ENCODE results near the gene SMG6.

Gene SMG6

DNA sequence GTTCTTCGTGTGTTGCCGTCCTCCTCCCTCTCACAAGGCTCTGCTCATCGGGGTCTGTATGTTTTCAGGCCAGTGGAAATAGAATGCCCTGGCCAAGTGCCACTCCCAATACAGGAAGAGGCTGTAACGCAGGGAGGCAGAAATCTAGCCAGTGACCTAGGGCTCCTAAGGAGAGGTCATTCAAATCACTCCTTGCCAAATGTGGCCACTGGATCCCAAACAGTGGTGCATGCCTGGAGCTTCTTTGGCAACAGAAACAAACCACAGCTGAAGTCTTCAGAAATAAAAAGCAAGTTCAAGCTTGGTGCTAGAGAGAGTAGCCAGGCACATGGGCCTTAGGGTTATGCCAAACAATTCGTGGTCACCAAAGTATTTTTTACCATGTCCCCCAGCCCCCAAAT lies 66.1 kb downstream of the SMG6 start:
- H3K4me2 ChIP-seq (ENCODE audit: low read length, poor library complexity, severe bottlenecking) = no peak overlapping the region
- peak overlapping the region; percentile 79 for H2AK5ac ChIP-seq (ENCODE audit: low read length, severe bottlenecking)
- 83% methylated on average over 4 of the region's 5 CpGs for WGBS
- H2AFZ ChIP-seq (ENCODE audit: low read depth, low read length) = no peak overlapping the region
- no peak overlapping the region for H3K4me3 ChIP-seq (ENCODE audit: insufficient read depth in 1 of 2, low read depth in 1 of 2, low read length in 2 of 2)
- no peaks in the 10 kb centered on the region for H3K27me3 ChIP-seq (ENCODE audit: control insufficient read depth in 1 of 2, insufficient read depth in 1 of 2, low read length in 2 of 2)
- no peak overlapping the region for H3K23ac ChIP-seq (ENCODE audit: low read length in 2 of 2)
- peak overlapping the region in 1 of 2 experiments; percentile 43 for H2BK12ac ChIP-seq (ENCODE audit: low read length in 2 of 2)
- H4K91ac ChIP-seq (ENCODE audit: low read length) = peak overlapping the region; percentile 68
- peaks cover 29% of the 10 kb centered on the region for H3K79me1 ChIP-seq (replicated peaks; ENCODE audit: low read length, poor library complexity, severe bottlenecking)
- peaks cover 22% of the 10 kb centered on the region for H3K4me1 ChIP-seq (ENCODE audit: control insufficient read depth, insufficient read depth, low read depth, low read length)
- H3K9ac ChIP-seq (ENCODE audit: low read length) = peak overlapping the region; percentile 89
- H3K14ac ChIP-seq (ENCODE audit: low read length in 2 of 2) = no peak overlapping the region
- no peak overlapping the region for H3K27ac ChIP-seq (ENCODE audit: low read length, poor library complexity, severe bottlenecking)
- DNase-seq = peak; percentile 64
- H3K36me3 ChIP-seq (ENCODE audit: control insufficient read depth in 1 of 2, insufficient read depth in 2 of 2, low read depth in 1 of 2, low read length in 2 of 2) = peaks cover 0 to 16% of the 10 kb centered on the region in 2 experiments
- H3K18ac ChIP-seq (ENCODE audit: low read depth in 1 of 2, low read length in 2 of 2) = peak overlapping the region; percentile 44 to 78
- no peak overlapping the region for H2BK5ac ChIP-seq (ENCODE audit: low read depth, low read length, poor library complexity, severe bottlenecking)
- peak overlapping the region; percentile 69 to 79 for H3K4ac ChIP-seq (ENCODE audit: low read depth in 1 of 2, low read length in 2 of 2)
- H2BK120ac ChIP-seq (ENCODE audit: low read depth, low read length) = peak overlapping the region; percentile 15
- no peaks in the 10 kb centered on the region for H3K9me3 ChIP-seq (ENCODE audit: control insufficient read depth, low read length)
- peak overlapping the region; percentile 12 for H2BK15ac ChIP-seq (ENCODE audit: low read depth, poor library complexity, severe bottlenecking)
- H4K8ac ChIP-seq (ENCODE audit: low read length) = peak overlapping the region; percentile 14

DNA sequence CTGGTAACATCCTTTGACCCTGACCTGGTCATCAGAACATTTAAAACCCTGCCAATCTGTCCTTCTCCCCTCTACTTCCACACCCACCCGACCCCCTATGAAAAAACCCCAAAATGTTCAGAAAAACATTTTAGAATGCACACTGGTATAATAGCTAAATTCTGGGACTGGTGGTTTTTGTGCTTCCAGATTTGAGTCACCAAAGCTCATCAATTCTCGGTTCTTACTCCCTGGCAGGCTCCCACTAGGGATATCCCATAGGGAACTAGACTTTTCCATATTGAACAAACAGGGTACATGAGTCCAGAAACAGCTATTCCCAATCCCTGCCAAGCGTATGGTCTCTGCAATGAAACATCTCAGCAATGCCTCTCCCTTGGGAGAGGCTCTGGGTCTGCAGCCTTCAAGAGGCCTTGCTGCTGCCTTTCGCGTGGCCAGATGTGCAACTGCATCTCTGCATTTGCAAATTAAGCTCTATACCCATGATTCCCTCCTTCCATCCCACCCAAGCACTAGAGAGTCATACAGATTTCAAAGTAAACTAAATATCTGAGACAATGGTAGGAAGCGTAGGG lies 67.7 kb downstream of the SMG6 start:
- Histone ChIP-seq H2AK5ac (ENCODE audit: low read length, severe bottlenecking) (no peak overlapping the region), H3K4me2 (ENCODE audit: low read length, poor library complexity, severe bottlenecking) (no peak overlapping the region), H2BK120ac (ENCODE audit: low read depth, low read length) (no peak overlapping the region), H3K14ac (ENCODE audit: low read length in 2 of 2) (no peak overlapping the region), H2BK15ac (ENCODE audit: low read depth, poor library complexity, severe bottlenecking) (no peak overlapping the region), H3K4me1 (ENCODE audit: control insufficient read depth, insufficient read depth, low read depth, low read length) (peaks cover 29% of the 10 kb centered on the region), H2BK5ac (ENCODE audit: low read depth, low read length, poor library complexity, severe bottlenecking) (no peak overlapping the region), H3K18ac (ENCODE audit: low read depth in 1 of 2, low read length in 2 of 2) (peak overlapping the region; percentile 37 to 42), H4K8ac (ENCODE audit: low read length) (no peak overlapping the region), H3K4me3 (ENCODE audit: insufficient read depth in 1 of 2, low read depth in 1 of 2, low read length in 2 of 2) (peak overlapping the region in 1 of 2 experiments; percentile 64), H3K27me3 (ENCODE audit: control insufficient read depth in 1 of 2, insufficient read depth in 1 of 2, low read length in 2 of 2) (no peaks in the 10 kb centered on the region), H2AFZ (ENCODE audit: low read depth, low read length) (no peak overlapping the region), H3K9ac (ENCODE audit: low read length) (peak overlapping the region; percentile 89), H4K91ac (ENCODE audit: low read length) (no peak overlapping the region), H3K4ac (ENCODE audit: low read depth in 1 of 2, low read length in 2 of 2) (peak overlapping the region in 1 of 2 experiments; percentile 77), H3K27ac (ENCODE audit: low read length, poor library complexity, severe bottlenecking) (no peak overlapping the region), H3K23ac (ENCODE audit: low read length in 2 of 2) (no peak overlapping the region), H3K79me1 (replicated peaks; ENCODE audit: low read length, poor library complexity, severe bottlenecking) (peaks cover 33% of the 10 kb centered on the region), H3K9me3 (ENCODE audit: control insufficient read depth, low read length) (no peaks in the 10 kb centered on the region), H2BK12ac (ENCODE audit: low read length in 2 of 2) (peak overlapping the region in 1 of 2 experiments; percentile 47), H3K36me3 (ENCODE audit: control insufficient read depth in 1 of 2, insufficient read depth in 2 of 2, low read depth in 1 of 2, low read length in 2 of 2) (peaks cover 0 to 20% of the 10 kb centered on the region in 2 experiments)
- 71% methylated on average over 4 of the region's 6 CpGs for WGBS
- DNase-seq = no peak

DNA sequence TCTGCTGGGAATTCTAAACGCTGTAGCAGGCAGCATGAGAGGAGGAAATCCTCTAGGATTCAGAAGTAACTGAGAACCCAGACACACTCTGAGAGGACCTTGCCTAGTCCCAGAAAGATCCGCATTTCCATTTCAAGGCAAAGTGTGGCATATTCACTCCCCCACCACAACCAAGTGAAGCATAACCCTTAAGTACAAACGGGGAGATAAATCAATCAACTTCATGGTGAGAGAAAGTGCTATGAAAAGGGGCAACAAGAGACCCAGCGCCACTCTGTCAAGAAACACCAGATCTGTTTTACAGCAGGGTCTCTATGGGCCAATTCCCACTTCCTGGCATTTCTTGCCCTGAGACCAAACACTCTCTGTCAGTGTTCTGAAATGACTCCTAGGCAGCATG lies 68.3 kb downstream of the SMG6 start:
- peak overlapping the region in 1 of 2 experiments; percentile 77 for H3K18ac ChIP-seq (ENCODE audit: low read depth in 1 of 2, low read length in 2 of 2)
- peak overlapping the region; percentile 47 to 72 for H2BK12ac ChIP-seq (ENCODE audit: low read length in 2 of 2)
- H2AK5ac ChIP-seq (ENCODE audit: low read length, severe bottlenecking) = peak overlapping the region; percentile 22
- no peak overlapping the region for H2BK15ac ChIP-seq (ENCODE audit: low read depth, poor library complexity, severe bottlenecking)
- no peak overlapping the region for H3K4me2 ChIP-seq (ENCODE audit: low read length, poor library complexity, severe bottlenecking)
- no peaks in the 10 kb centered on the region for H3K27me3 ChIP-seq (ENCODE audit: control insufficient read depth in 1 of 2, insufficient read depth in 1 of 2, low read length in 2 of 2)
- H3K9me3 ChIP-seq (ENCODE audit: control insufficient read depth, low read length) = no peaks in the 10 kb centered on the region
- H2BK5ac ChIP-seq (ENCODE audit: low read depth, low read length, poor library complexity, severe bottlenecking) = no peak overlapping the region
- H2AFZ ChIP-seq (ENCODE audit: low read depth, low read length) = no peak overlapping the region
- H3K9ac ChIP-seq (ENCODE audit: low read length) = peak overlapping the region; percentile 72
- no peak overlapping the region for H3K14ac ChIP-seq (ENCODE audit: low read length in 2 of 2)
- WGBS = 53% methylated on average over 4 of the region's 4 CpGs
- H3K36me3 ChIP-seq (ENCODE audit: control insufficient read depth in 1 of 2, insufficient read depth in 2 of 2, low read depth in 1 of 2, low read length in 2 of 2) = peaks cover 0 to 18% of the 10 kb centered on the region in 2 experiments
- no peak overlapping the region for H3K27ac ChIP-seq (ENCODE audit: low read length, poor library complexity, severe bottlenecking)
- H3K4ac ChIP-seq (ENCODE audit: low read depth in 1 of 2, low read length in 2 of 2) = peak overlapping the region in 1 of 2 experiments; percentile 48
- H3K23ac ChIP-seq (ENCODE audit: low read length in 2 of 2) = no peak overlapping the region
- H3K4me3 ChIP-seq (ENCODE audit: insufficient read depth in 1 of 2, low read depth in 1 of 2, low read length in 2 of 2) = peak overlapping the region in 1 of 2 experiments; percentile 64
- no peak overlapping the region for H4K8ac ChIP-seq (ENCODE audit: low read length)
- no peak for DNase-seq
- peak overlapping the region; percentile 43 for H4K91ac ChIP-seq (ENCODE audit: low read length)
- H3K79me1 ChIP-seq (replicated peaks; ENCODE audit: low read length, poor library complexity, severe bottlenecking) = peaks cover 35% of the 10 kb centered on the region
- H2BK120ac ChIP-seq (ENCODE audit: low read depth, low read length) = no peak overlapping the region
- peaks cover 27% of the 10 kb centered on the region for H3K4me1 ChIP-seq (ENCODE audit: control insufficient read depth, insufficient read depth, low read depth, low read length)

DNA sequence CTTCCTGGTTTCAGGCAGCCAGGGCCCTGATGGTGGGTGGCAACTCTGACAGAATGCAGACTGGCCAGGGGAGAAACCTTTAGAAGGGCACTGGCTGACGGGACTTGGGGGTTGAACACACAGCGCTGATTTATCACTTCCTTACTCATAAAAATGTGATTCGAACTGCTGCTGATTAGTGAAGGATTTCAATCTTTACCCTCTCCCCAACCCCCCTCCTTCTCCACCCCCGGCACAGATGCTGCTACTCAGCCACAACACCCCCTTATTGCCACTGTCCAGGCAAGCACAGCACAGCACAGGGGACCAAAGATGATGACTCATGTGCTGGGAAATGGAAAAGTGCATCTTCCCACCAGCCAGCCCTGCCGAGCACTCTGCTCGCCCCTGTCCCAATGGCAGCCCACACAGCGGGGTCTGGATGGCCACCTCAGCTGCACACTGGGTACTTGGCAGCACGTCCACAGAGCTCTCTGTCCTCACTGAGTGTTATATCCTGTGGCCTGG lies 70.1 kb downstream of the SMG6 start:
- no peaks in the 10 kb centered on the region for H3K9me3 ChIP-seq (ENCODE audit: control insufficient read depth, low read length)
- no peak overlapping the region for H2BK5ac ChIP-seq (ENCODE audit: low read depth, low read length, poor library complexity, severe bottlenecking)
- peaks cover 35% of the 10 kb centered on the region for H3K79me1 ChIP-seq (replicated peaks; ENCODE audit: low read length, poor library complexity, severe bottlenecking)
- peak overlapping the region; percentile 54 for H3K9ac ChIP-seq (ENCODE audit: low read length)
- H2BK12ac ChIP-seq (ENCODE audit: low read length in 2 of 2) = peak overlapping the region; percentile 59 to 75
- H2AFZ ChIP-seq (ENCODE audit: low read depth, low read length) = no peak overlapping the region
- peak overlapping the region in 1 of 2 experiments; percentile 76 for H3K4ac ChIP-seq (ENCODE audit: low read depth in 1 of 2, low read length in 2 of 2)
- H2BK120ac ChIP-seq (ENCODE audit: low read depth, low read length) = peak overlapping the region; percentile 87
- H3K14ac ChIP-seq (ENCODE audit: low read length in 2 of 2) = peak overlapping the region in 1 of 2 experiments; percentile 70
- H3K36me3 ChIP-seq (ENCODE audit: control insufficient read depth in 1 of 2, insufficient read depth in 2 of 2, low read depth in 1 of 2, low read length in 2 of 2) = peaks cover 0 to 18% of the 10 kb centered on the region in 2 experiments
- peaks cover 24% of the 10 kb centered on the region for H3K4me1 ChIP-seq (ENCODE audit: control insufficient read depth, insufficient read depth, low read depth, low read length)
- no peak overlapping the region for H3K23ac ChIP-seq (ENCODE audit: low read length in 2 of 2)
- H2AK5ac ChIP-seq (ENCODE audit: low read length, severe bottlenecking) = peak overlapping the region; percentile 93
- peak overlapping the region; percentile 73 for H2BK15ac ChIP-seq (ENCODE audit: low read depth, poor library complexity, severe bottlenecking)
- H4K91ac ChIP-seq (ENCODE audit: low read length) = peak overlapping the region; percentile 89
- H3K4me3 ChIP-seq (ENCODE audit: insufficient read depth in 1 of 2, low read depth in 1 of 2, low read length in 2 of 2) = peak overlapping the region in 1 of 2 experiments; percentile 59
- no peaks in the 10 kb centered on the region for H3K27me3 ChIP-seq (ENCODE audit: control insufficient read depth in 1 of 2, insufficient read depth in 1 of 2, low read length in 2 of 2)
- DNase-seq = peak; percentile 93
- H4K8ac ChIP-seq (ENCODE audit: low read length) = peak overlapping the region; percentile 83
- WGBS = 15% methylated on average over 6 of the region's 8 CpGs
- H3K27ac ChIP-seq (ENCODE audit: low read length, poor library complexity, severe bottlenecking) = peak overlapping the region; percentile 32
- peak overlapping the region; percentile 46 to 54 for H3K18ac ChIP-seq (ENCODE audit: low read depth in 1 of 2, low read length in 2 of 2)
- no peak overlapping the region for H3K4me2 ChIP-seq (ENCODE audit: low read length, poor library complexity, severe bottlenecking)
